OCI-LY3 (cell line): Measurements from ENCODE around the gene SPATA2.
"Not testable (repeated sequence)": the region's sequence is repeated elsewhere in the genome, so short reads cannot be mapped to it uniquely, and the experiment has no call there.

Experiments
- H2AFZ ChIP-seq: fragments of 200-600, 300-600 bp; shearing (Covaris generic); 2 replicates; pipeline ENCODE4 v1.6.0; 2014; ENCODE audit warnings: antibody characterized with exemption, low read depth, low read length
- H3K27ac ChIP-seq: fragments of 200-600, 300-600 bp; sonication (generic); 2 replicates; pipeline ENCODE4 v1.5.1; 2014; ENCODE audit warnings: mild to moderate bottlenecking, low read length, moderate library complexity, mixed read lengths
- H3K27me3 ChIP-seq: fragments of 200-600, 300-600 bp; sonication (generic); 2 replicates; pipeline ENCODE4 v1.6.1; 2014; ENCODE audit warnings: low read depth, low read length, mixed read lengths
- H3K36me3 ChIP-seq: fragments of 200-600, 300-600 bp; sonication (generic); replicated peaks from 2 replicates; pipeline ENCODE3; 2014; ENCODE audit warnings: low read depth, low read length, mixed read lengths
- H3K4me1 ChIP-seq: fragments of 300-600, 200-600 bp; sonication (generic); 2 replicates; pipeline ENCODE4 v1.6.1; 2014; ENCODE audit warnings: low read length, mixed read lengths
- H3K4me2 ChIP-seq: fragments of 200-600, 300-600 bp; sonication (generic); 2 replicates; pipeline ENCODE4 v1.6.1; 2014; ENCODE audit warnings: low read length, mixed read lengths
- H3K4me3 ChIP-seq: fragments of 300-600, 200-600 bp; sonication (generic); 2 replicates; pipeline ENCODE4 v1.5.1; 2014; ENCODE audit warnings: antibody characterized with exemption, mild to moderate bottlenecking, low read length, moderate library complexity
- H3K79me2 ChIP-seq: fragments of 300-600, 200-600 bp; shearing (Covaris generic); 2 replicates; pipeline ENCODE4 v1.6.1; 2014; ENCODE audit warnings: mild to moderate bottlenecking, low read length, mixed read lengths
- H3K9ac ChIP-seq: fragments of 300-600, 200-600 bp; shearing (Covaris generic); 2 replicates; pipeline ENCODE4 v1.6.0; 2014; ENCODE audit warnings: mild to moderate bottlenecking, low read length, moderate library complexity
- H3K9me3 ChIP-seq: fragments of 200-600, 300-600 bp; shearing (Covaris generic); 2 replicates; pipeline ENCODE4 v1.6.1; 2014; ENCODE audit warnings: low read length, mixed read lengths; ENCODE audit not compliant: insufficient read depth
- H4K20me1 ChIP-seq: fragments of 200-600, 300-600 bp; sonication (generic); 2 replicates; pipeline ENCODE4 v1.6.1; 2016; ENCODE audit warnings: low read length, mixed read lengths; ENCODE audit not compliant: insufficient read depth
- EZH2phosphoT487 ChIP-seq: fragments of 200-600 bp; shearing (Covaris generic); IDR thresholded peaks from 2 replicates; pipeline ENCODE4 v1.6.1; 2018; ENCODE audit warnings: antibody characterized with exemption, mixed run types, low read depth
- TF ChIP-seq, protein P1 (sequence below): fragments of 200-600, 300-600 bp; sonication (generic); IDR thresholded peaks from 2 replicates; pipeline ENCODE4 v1.5.1; 2014; ENCODE audit warnings: antibody characterized with exemption, low read length, low read depth

SPATA2 gene

DNA sequence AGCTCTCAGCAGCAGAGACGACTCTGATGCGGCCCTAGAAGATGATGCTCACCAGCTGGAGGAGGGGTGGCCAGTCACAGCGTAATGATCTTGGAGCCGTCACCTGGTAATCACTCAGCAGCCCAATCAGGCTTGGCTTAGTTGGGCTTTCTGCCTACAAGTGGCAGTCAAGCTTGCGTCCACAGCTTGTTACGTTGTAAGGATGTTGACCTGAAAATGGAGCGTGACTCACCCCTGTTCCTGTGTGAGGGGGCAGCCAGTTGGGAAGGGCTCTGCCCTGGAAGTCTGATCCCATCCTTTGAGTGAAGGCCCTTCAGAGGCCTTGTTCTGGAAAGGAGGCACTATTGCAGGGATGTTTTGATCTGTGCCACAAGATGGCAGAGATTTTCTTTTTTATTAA lies 49.8 kb downstream of the SPATA2 start:
- Histone ChIP-seq H3K36me3 (peaks cover 38% of the 10 kb centered on the region), H3K4me1 (peaks cover 5% of the 10 kb centered on the region), H2AFZ (no peak overlapping the region), H3K4me3 (no peak overlapping the region), H3K9ac (no peak overlapping the region), H3K79me2 (no peaks in the 10 kb centered on the region), H3K4me2 (no peak overlapping the region), H3K27me3 (no peaks in the 10 kb centered on the region), H4K20me1 (no peaks in the 10 kb centered on the region), H3K27ac (no peak overlapping the region), H3K9me3 (no peaks in the 10 kb centered on the region)
- TF ChIP-seq EZH2phosphoT487, result no peak
- TF ChIP-seq, protein P1, sequence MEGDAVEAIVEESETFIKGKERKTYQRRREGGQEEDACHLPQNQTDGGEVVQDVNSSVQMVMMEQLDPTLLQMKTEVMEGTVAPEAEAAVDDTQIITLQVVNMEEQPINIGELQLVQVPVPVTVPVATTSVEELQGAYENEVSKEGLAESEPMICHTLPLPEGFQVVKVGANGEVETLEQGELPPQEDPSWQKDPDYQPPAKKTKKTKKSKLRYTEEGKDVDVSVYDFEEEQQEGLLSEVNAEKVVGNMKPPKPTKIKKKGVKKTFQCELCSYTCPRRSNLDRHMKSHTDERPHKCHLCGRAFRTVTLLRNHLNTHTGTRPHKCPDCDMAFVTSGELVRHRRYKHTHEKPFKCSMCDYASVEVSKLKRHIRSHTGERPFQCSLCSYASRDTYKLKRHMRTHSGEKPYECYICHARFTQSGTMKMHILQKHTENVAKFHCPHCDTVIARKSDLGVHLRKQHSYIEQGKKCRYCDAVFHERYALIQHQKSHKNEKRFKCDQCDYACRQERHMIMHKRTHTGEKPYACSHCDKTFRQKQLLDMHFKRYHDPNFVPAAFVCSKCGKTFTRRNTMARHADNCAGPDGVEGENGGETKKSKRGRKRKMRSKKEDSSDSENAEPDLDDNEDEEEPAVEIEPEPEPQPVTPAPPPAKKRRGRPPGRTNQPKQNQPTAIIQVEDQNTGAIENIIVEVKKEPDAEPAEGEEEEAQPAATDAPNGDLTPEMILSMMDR, result peak; percentile 21

DNA sequence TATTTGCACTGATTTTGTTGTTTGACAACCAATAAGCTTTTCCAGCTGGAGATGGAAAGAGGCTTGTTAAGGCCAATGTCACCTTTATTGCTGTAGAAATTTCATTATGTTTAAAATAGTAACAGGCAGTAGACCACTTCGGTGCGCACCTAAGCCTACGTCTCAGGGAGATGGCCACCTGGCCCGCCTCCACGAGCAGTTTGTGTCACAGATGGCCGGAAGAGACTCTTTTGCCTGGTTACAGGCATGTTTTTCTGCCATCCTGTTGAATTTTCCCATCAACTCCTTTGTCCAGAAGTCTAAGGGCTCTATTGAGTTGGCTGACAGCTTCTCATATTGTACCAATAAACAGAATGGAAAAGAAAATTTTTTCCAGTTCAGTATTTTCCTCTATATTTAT lies 51.7 kb downstream of the SPATA2 start:
- Histone ChIP-seq H3K4me2 (no peak overlapping the region), H3K27me3 (no peaks in the 10 kb centered on the region), H3K36me3 (peaks cover 47% of the 10 kb centered on the region), H3K79me2 (no peaks in the 10 kb centered on the region), H2AFZ (no peak overlapping the region), H3K9me3 (no peaks in the 10 kb centered on the region), H4K20me1 (no peaks in the 10 kb centered on the region), H3K4me1 (peaks cover 5% of the 10 kb centered on the region), H3K4me3 (no peak overlapping the region), H3K27ac (no peak overlapping the region), H3K9ac (no peak overlapping the region)
- TF ChIP-seq, protein P1, result no peak
- no peak for TF ChIP-seq EZH2phosphoT487

DNA sequence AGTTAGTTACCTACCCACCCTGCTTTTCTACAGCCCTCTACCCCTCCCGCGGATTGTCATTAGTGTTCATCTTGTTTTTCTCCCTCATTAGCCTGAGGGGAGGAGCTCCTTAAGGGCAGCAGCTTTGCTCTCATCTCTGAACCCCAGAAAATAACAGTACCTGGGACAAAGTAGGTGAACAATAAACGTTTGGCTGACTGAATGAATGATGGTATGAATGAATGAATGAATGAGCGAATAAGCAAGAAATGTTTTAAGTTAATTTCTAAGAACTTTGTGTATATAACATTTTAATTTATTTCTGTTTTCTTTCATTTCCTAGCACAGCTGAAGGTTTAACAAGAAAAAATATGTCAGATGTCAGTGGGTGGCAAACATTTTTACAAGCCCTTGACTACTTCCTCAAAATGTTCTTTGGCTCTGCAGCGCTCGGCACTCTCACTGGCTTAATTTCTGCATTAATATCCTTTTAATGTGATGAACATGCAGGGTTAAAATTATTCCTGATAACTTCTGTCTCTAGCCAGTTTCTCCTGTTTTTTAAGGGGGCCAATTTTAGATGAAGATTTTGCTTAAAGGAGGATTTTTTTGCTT lies 52.6 kb downstream of the SPATA2 start:
- H3K27me3 ChIP-seq, result no peaks in the 10 kb centered on the region
- H3K4me3 ChIP-seq, result no peak overlapping the region
- peaks cover 48% of the 10 kb centered on the region for H3K36me3 ChIP-seq
- TF ChIP-seq, protein P1, result no peak
- no peak for TF ChIP-seq EZH2phosphoT487
- no peak overlapping the region for H3K9ac ChIP-seq
- no peaks in the 10 kb centered on the region for H3K79me2 ChIP-seq
- H2AFZ ChIP-seq, result no peak overlapping the region
- no peak overlapping the region for H3K27ac ChIP-seq
- no peaks in the 10 kb centered on the region for H3K9me3 ChIP-seq
- no peak overlapping the region for H3K4me2 ChIP-seq
- H4K20me1 ChIP-seq, result no peaks in the 10 kb centered on the region
- H3K4me1 ChIP-seq, result peaks cover 1% of the 10 kb centered on the region

- H4K20me1 ChIP-seq, H3K4me1 ChIP-seq: not testable (repeated sequence)
These were observed 54.1 kb downstream of the SPATA2 start for GRCh38 chr20:49861232-49861631.

More at GRCh38 chr20:49861232-49861631, 54.1 kb downstream of the SPATA2 start:
- H3K4me3 ChIP-seq, H3K9ac ChIP-seq, H2AFZ ChIP-seq, H3K79me2 ChIP-seq, H3K4me2 ChIP-seq, H3K27ac ChIP-seq, H3K9me3 ChIP-seq, H3K27me3 ChIP-seq: not testable (repeated sequence)
- H3K36me3 ChIP-seq, result peaks cover 46% of the 10 kb centered on the region
